ENCODE measurements around the gene GRK3. TPM values are rescaled to one million over a fixed set of nuclear protein-coding genes. Genes with fewer than 3 reads are reported as not detected.

The GRK3 gene
- total RNA-seq, 1 experiment from 2014 or later = 0.98 TPM

DNA sequence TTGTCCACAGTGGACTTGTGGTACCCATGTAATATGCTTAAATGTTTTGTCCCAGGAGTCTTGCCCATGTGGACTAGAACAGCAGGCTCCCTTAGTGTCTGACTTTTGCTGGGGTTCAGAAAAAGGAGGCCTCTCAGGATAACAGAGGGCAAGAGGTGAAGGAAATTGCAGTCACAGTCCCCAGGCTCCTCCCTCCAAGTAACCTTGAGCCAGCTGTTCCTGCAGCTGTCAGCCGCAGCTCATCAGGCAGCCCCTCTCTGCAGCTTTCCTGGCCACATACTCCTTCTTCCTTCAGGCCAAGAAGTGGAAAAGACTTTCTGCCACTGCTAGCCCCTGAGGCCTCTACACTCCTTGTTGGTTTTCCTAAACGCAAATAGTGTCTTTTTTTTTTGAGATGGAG lies 171.2 kb downstream of the GRK3 start:
- in situ Hi-C loops (cut with HindIII; ENCODE audit: low pct_unique_long_range_greater_than_20kb, low sequenced_read_pairs) = no loop called here
- no peak for DNase-seq (ENCODE audit: low read depth)

DNA sequence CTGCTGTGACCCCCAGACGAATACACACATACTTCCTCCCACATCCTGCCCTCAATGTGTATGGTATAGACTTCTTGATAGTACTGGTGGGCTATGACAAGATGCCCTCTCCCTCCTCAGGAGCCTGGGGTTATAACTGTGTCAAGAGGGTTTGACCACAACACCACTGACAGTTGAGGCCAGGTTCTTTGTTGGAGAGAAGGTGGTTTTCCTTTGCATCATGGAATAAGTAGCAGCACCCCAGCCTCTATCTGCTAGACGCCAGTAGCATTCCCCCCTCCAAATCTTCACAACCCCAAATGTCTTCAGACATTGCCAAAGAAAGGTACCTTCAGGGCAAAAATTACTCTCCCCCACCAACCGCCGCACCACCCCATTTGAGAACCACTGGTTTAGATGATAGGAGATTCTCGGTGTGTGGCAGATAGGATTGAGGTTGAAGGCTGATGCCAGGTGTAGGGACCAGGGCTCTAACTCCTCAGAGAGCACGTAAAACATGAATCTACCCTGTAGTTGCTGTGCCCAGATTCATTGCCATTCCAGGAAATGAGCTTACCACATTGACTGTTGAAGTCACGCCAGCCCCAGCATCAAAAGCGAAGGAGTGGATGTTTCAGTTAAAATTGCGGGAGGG lies 172.0 kb downstream of the GRK3 start:
- no peak for DNase-seq (ENCODE audit: low read depth)
- in situ Hi-C loops (cut with HindIII; ENCODE audit: low pct_unique_long_range_greater_than_20kb, low sequenced_read_pairs) = no loop called here

DNA sequence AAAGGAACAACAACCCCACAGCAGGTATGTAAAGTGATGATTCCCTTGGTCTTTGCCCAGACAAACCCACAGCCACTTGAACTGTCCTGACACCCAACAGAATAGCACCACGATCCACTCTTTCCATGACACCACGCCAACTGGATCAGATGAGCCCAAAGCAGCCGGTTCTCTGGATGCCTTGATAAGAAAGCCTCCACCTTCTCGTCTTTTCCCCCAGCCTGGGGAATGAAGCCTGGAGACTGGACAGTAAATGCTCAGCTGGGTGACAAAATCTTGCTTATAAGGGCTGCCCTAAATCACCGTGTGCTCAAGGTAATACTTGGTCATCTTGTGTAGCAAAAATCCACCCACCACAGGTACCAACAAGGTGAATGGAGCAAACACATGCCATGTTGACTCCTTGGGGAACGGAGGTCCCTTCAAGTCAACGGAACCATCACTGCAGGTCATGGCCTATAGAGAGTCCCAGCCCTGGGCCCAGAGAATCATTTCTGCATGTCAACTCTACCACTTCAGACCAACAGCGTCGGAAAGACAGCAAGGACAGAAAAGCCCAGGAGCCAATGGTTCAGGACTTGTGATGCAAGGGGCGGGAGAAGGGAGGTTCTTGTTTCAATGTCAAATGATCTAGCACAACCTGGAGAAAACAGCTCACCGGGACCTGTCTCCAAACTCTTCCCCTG lies 175.3 kb downstream of the GRK3 start:
- in situ Hi-C loops (cut with HindIII; ENCODE audit: low pct_unique_long_range_greater_than_20kb, low sequenced_read_pairs) = no loop called here
- DNase-seq (ENCODE audit: low read depth) = no peak

DNA sequence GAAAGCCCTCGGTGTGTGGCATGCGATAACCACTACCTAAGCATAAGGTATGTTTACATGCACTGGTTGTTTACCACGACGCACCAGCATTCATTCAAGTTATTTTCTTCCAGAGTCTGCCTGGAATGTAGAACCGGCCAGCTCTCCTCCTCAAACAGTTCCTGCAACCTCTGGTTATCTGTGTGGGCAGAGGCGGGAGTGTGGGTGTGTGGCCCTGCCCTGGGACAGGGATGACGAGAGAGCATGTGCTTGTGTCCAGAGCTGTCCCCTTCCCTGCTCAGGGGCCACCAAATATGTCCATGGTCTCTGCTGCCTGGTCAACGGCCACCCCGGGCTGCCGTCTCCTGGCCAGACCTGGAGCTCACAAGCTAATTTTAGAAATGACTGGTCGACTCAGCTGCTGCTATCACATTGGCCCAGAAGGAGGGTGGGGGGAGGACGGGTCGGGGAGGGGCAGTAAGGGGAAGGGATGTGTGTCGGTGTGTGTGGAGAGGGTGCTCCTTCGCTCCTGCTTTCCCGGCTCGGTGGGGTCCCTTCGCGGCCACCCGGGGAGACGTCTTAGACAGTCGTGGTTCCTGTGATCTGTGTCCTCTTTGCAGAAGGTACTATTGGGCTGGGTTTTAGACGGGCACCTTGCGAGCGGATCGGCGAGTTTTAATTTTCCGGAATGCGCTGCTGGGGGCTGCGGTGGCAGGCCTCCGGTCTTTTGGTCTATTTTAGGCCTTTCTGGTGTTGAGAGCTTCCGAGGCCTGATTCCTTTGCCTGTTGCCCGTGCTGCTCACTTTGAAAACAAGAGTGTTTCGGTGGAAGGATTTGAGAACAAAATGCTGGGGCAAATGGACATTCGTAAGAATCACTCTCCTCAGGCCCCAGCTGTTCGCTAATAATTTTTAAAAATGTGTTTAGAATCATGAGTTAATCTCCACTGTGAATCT lies 177.5 kb downstream of the GRK3 start, which contains the start of gene MYO18B:
Gene MYO18B (plus strand): TSS at position 497 of the 935 bp plus-strand sequence. CDS start 18,905 bp downstream, outside the sequence.
- in situ Hi-C loops (cut with HindIII; ENCODE audit: low pct_unique_long_range_greater_than_20kb, low sequenced_read_pairs) = no loop called here
- DNase-seq (ENCODE audit: low read depth) = no peak

DNA sequence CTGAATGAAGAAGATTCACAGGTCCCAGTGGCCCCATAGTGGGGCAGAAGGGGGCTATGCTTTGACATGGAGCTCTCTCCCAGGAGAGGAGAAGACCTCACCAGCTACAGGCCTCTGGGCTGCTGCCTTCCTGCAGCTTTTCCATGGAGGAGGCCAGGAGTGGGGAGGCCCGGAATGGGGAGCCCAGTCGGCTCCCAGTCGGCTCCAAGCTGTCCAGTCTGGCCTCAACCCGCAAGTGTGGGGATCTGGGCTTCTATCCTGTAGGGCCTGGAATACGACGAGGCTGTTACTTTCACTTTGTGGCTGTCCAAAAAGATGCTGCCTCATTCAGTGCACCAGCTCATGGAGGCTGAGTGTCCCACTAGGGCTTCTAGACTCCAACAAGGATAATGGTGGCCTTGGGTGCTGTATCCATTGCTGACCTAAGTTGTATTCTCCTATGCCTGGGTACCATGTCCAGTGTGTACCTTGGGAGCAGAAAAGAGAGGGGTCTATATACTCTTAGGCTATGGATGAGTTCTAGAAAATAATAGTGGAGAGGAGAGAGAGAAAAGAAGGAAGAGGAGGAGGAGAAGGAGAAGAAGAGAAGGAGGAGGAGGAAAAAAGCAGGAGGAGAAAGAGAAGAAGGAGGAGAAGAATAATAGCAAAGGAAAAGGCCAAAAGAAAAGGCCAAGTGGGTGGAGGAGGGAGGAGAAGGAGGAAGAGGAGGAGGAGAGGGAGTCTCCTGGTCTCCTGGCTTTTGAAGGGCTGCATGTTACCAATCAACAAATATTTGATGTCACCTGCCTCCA lies 178.6 kb downstream of the GRK3 start:
- in situ Hi-C loops (cut with HindIII; ENCODE audit: low pct_unique_long_range_greater_than_20kb, low sequenced_read_pairs) = no loop called here
- no peak for DNase-seq (ENCODE audit: low read depth)

DNA sequence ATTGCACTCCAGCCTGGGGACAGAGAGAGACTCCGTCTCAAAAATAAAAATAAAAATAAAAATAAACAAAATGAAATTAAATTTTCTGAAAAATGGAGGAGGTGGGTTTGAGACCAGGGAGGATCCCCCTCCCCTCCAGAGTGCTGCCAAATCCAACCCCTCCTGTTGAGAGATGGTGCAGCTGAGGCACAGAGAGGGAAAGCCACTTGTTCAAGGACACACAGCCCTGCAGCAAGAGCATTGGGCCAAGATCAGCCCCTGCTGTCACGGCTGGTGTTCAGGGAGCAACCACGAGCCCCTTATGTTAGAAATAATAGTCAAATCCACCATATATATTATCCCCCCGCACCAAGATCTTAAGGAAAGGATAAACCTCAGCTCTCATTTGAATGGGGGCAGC lies 180.2 kb downstream of the GRK3 start:
- in situ Hi-C loops (cut with HindIII; ENCODE audit: low pct_unique_long_range_greater_than_20kb, low sequenced_read_pairs) = no loop called here

DNA sequence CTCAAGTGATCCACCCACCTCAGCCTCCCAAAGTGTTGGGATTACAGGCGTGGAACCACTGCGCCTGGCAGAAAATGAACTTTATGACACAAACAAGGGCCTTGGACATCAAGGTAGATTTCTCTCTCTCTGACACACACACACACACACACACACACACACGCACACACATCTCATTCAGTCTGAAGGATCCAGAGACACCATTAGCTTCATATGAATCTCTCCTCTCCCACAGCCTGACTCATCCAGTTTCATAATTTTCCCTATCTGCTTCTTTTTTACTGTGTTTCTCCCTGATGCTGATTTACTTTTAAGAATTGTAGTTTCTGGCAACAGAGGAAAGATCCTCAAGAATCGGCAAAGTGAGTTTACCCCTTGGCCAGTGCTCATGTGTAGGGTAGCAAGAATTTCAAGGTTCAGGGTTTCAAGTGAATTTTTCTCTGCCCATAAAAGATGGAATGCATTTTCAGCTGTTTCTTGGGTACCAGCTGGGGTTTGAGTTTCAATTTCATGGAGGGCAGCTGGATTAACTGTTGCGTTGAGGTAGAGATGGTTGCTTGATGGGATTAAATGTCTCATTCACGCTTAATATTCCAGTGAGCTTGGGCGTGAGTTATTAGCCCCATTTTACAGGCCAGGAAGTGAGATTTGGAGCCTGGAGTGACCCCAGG lies 181.0 kb downstream of the GRK3 start:
- in situ Hi-C loops (cut with HindIII; ENCODE audit: low pct_unique_long_range_greater_than_20kb, low sequenced_read_pairs) = no loop called here
- DNase-seq (ENCODE audit: low read depth) = no peak

More for the DNA sequence above, 180.2 kb downstream of the GRK3 start:
- DNase-seq (ENCODE audit: low read depth) = no peak

DNA sequence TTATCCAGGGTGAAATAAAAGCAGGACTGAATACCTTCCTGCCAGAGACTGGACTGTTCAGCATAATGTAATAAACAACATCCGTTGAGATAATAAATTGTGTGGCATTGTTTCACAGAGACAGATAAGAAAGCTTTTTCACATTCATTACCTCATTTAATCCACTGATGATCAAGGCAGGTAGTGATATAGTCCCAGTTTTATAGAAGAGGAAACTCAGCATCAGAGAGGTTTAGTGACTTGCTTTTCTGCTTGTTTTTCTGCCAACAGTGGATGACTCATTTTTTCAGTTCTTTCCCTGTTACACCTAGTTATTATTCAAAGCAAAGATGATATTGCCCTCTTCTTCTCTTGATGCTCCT lies 181.5 kb downstream of the GRK3 start:
- in situ Hi-C loops (cut with HindIII; ENCODE audit: low pct_unique_long_range_greater_than_20kb, low sequenced_read_pairs) = no loop called here
- peak; percentile 54 for DNase-seq (ENCODE audit: low read depth)

DNA sequence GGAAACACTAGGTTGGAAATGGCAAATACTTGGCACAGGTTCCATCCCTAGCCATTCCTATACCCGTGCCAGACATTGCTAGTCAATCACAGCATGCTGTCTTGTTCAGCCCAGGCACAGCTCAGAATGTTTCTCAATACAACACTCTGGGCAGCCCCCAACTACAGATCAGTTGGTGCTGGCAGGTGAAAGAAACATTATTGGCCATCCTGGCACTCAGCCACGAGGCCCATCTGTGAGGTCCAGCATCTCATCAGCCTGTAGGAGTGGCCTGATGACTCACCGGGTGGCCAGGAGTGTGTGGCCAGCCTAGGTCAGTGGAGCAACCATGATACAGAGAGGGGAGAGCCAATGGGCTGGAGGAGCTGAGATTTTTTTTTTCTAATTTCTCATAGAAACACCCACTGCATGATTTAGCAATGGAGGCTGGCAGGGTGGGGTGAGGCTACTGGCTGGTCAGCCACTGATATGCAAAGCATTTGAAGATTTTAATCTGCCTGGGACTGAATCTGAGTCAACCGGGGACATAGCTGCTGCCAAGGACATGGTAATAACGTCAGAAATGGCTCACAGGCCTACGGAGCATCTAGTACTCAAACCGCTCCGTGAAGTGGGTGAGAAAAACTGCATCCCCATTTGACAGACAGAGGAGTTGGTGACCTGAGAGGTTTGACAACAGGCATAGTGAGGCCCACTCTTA lies 182.9 kb downstream of the GRK3 start:
- in situ Hi-C loops (cut with HindIII; ENCODE audit: low pct_unique_long_range_greater_than_20kb, low sequenced_read_pairs) = no loop called here
- DNase-seq (ENCODE audit: low read depth) = peak; percentile 100

DNA sequence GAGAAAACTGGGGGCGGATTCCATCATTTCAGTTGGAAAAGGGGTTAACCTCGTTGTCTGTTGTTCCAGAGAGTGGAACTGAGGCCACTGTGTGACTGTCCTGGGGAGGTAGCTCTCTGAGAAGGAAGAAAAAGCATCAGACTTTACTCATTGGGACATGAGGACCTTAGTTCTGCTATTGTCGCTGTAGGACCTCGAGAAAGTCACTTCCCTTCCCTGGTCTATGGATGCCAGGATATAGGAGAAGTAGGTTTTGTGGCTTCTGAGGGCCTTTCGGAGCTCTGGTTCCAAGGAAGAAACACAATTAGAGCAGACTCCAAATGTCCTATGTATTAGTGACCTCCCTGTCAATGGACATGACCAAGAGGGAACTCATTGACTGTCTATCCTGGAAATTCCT lies 183.7 kb downstream of the GRK3 start:
- no peak for DNase-seq (ENCODE audit: low read depth)
- in situ Hi-C loops (cut with HindIII; ENCODE audit: low pct_unique_long_range_greater_than_20kb, low sequenced_read_pairs) = no loop called here

DNA sequence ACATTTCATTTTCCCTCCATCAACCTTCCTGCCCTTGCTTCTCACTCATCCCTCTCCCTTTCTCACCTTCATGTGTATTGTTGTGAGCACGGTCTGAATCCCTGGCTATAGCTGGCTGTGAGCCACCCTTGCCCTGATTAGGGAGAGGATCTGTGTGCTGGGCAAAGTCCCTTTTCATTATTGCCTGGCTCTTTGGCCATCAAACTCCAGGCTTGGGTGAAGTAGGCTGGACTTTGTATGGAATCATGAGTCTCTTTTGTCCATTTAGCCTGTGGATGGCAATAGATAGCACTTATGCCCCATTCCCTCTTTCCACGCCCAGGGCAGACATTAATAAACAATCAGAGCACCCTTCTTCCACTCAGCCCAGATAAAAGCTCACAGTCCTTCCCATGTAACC lies 184.2 kb downstream of the GRK3 start:
- no peak for DNase-seq (ENCODE audit: low read depth)
- in situ Hi-C loops (cut with HindIII; ENCODE audit: low pct_unique_long_range_greater_than_20kb, low sequenced_read_pairs) = no loop called here

DNA sequence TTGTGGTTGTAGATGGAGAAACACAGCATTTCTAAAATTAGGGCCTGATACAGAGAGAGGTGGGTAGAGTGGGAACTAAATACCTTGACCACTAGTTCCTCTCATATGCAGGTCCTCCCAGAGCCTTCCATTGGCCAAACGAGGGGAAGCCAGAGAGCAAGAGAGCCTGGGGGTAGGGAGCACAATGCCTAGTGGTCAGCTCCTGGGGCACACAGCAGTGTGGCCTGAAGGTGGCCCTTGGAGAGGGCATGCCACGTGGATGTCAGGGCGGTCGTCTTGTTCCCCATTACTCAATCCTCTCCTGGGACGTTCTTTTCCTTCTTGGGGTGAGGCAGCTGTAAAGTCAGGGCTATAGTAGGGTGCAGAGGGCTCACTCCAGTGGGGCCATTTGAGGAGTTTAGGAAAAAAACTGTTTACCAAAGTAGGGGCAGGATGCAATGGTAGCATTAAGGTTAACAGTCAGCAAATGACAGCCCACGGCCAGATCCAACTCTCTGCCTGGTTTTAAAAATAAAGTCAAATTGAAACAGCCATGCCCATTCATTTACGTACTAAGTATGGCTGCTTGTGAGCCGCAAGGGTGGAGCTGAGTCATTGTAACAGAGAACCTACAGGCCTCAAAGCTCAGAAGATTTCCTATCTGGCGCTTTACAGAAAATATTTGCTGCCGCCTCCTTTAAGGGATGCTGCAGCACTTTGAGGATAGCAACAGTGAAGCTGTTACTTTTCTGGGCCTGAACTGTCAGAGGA lies 185.1 kb downstream of the GRK3 start:
- in situ Hi-C loops (cut with HindIII; ENCODE audit: low pct_unique_long_range_greater_than_20kb, low sequenced_read_pairs) = no loop called here

DNA sequence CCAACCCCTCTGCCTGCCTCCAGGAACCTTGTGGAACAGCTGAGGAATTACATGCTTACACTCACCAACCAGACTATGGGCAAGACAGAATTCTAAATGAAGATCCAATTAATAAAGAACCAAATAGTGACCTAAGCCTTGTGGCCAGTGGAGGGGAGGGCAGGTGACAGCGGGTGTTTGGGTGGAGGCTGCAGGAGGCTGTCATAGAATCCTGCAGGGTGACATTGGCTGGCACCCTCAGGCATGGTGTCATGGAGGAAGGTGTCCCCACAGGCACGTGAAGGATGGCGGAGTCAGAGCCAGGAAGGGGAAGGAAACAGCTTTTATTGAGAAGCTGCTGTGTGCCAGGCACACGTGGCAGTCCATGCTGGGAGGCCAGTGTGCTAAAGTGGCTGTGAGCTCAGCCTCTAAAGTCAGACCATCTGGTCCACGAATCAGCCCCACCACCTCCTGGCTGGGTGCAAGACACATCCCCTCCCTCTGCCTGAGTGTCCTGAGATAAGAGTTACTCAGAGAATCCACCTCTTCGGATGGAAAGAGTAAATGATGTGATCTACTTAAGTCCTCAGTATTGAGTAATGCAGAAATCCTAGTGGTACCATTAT lies 186.2 kb downstream of the GRK3 start:
- in situ Hi-C loops (cut with HindIII; ENCODE audit: low pct_unique_long_range_greater_than_20kb, low sequenced_read_pairs) = no loop called here
- DNase-seq (ENCODE audit: low read depth) = no peak

More for the DNA sequence above, 185.1 kb downstream of the GRK3 start:
- DNase-seq (ENCODE audit: low read depth) = no peak

DNA sequence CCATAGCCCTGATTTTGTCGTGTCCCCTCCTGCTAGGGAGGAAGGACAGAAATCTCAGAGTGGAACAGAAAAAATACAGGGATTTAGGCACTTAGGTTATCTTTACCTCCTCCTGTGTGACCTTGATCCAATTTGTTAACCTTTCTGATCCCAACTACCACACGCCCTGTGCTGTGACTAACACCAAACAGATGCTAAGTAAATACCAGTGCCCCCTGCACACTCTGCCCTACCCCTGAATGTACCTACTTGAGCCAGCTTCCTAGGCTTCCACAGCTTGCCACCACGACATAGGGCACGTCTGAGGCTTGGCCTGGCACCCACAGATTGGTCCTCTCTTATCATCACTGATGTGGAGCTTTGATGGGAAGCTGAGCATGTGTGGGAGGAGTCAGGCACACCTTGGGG lies 186.7 kb downstream of the GRK3 start:
- in situ Hi-C loops (cut with HindIII; ENCODE audit: low pct_unique_long_range_greater_than_20kb, low sequenced_read_pairs) = no loop called here

DNA sequence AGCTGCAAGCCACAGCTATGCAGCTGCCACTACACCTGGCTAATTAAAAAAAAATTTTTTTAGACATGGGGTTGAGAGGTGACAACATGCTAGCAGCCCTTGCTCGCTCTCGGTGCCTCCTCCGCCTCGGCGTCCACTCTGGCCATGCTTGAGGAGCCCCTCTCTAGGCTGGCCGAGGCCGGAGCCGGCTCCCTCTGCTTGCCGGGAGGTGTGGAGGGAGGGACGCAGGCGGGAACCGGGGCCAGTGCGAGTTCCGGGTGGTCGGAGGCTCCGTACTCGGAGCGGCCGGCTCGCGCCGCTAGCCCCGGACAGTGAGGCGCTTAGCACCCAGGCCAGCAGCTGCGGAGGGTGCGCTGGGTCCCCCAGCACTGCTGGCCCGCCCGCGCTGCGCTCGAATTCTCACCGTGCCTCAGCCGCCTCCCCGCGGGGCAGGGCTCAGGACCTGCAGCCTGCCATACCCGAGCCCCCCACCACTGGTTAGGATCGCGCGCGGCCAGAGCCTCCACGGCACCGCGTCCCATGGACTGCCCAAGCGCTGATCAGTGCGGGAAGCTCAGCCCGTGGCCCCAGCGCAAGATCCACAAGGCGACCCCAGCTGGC lies 188.2 kb downstream of the GRK3 start:
- in situ Hi-C loops (cut with HindIII; ENCODE audit: low pct_unique_long_range_greater_than_20kb, low sequenced_read_pairs) = no loop called here
- DNase-seq (ENCODE audit: low read depth) = no peak

More for the DNA sequence above, 186.7 kb downstream of the GRK3 start:
- no peak for DNase-seq (ENCODE audit: low read depth)

DNA sequence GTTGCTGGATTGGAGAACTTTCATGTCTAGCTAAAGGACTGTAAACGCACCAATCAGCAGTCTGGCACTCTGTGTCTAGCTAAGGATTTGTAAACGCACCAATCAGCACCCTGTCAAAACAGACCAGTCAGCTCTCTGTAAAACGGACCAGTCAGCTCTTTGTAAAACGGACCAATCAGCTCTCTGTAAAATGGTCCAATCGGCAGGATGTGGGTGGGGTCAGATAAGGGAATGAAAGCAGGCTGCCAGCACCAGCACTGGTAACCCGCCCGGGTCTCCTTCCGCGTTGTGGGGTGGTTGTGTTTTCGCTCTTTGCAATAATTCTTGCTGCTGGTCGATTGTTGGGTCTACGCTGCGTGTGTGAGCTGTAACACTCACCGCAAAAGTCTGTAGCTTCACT lies 188.8 kb downstream of the GRK3 start:
- DNase-seq (ENCODE audit: low read depth) = no peak
- in situ Hi-C loops (cut with HindIII; ENCODE audit: low pct_unique_long_range_greater_than_20kb, low sequenced_read_pairs) = no loop called here

Data from Caki2 (cell line).